MM.1S (cell line): ENCODE results near the gene CERS6.

Experiments used
- DNase-seq: peaks from one replicate; pipeline ENCODE4 v3.0.0-alpha.2; 2015
- H2AFZ ChIP-seq: fragments of 300-600 bp; sonication (generic); 2 replicates; pipeline ENCODE4 v1.6.0; 2016; ENCODE audit warnings: antibody characterized with exemption, low read length
- H3F3A ChIP-seq: fragments of 300-600 bp; sonication (generic); 2 replicates; pipeline ENCODE4 v1.6.1; 2016; ENCODE audit warnings: mild to moderate bottlenecking, antibody characterized with exemption, low read length, moderate library complexity, mixed read lengths; ENCODE audit not compliant: insufficient read depth
- H3K27ac ChIP-seq: fragments of 300-600 bp; sonication (generic); 2 replicates; pipeline ENCODE4 v1.5.1; 2016; ENCODE audit warnings: mild to moderate bottlenecking, low read length
- H3K27me3 ChIP-seq: fragments of 300-600 bp; sonication (generic); replicated peaks from 2 replicates; pipeline ENCODE4 v1.6.0; 2016; ENCODE audit warnings: low read length; ENCODE audit not compliant: insufficient read depth
- H3K36me3 ChIP-seq: fragments of 300-600 bp; sonication (generic); replicated peaks from 2 replicates; pipeline ENCODE4 v1.6.1; 2016; ENCODE audit warnings: mild to moderate bottlenecking, low read length, mixed read lengths; ENCODE audit not compliant: insufficient read depth
- H3K4me1 ChIP-seq: fragments of 300-600 bp; sonication (generic); 2 replicates; pipeline ENCODE4 v1.6.1; 2016; ENCODE audit warnings: low read length, mixed read lengths
- H3K4me2 ChIP-seq: fragments of 300-600 bp; sonication (generic); 2 replicates; pipeline ENCODE4 v1.6.0; 2016; ENCODE audit warnings: low read depth, low read length
- H3K4me3 ChIP-seq: fragments of 300-600 bp; sonication (generic); 2 replicates; pipeline ENCODE4 v1.5.1; 2016; ENCODE audit warnings: low read length, mixed read lengths
- H3K79me2 ChIP-seq: fragments of 300-600 bp; sonication (generic); 2 replicates; pipeline ENCODE4 v1.6.1; 2016; ENCODE audit warnings: mixed run types, low read length, mixed read lengths
- H3K9ac ChIP-seq: fragments of 300-600 bp; sonication (generic); 2 replicates; pipeline ENCODE4 v1.6.1; 2016; ENCODE audit warnings: low read length, mixed read lengths
- H3K9me2 ChIP-seq: fragments of 300-600 bp; sonication (generic); replicated peaks from 2 replicates; pipeline ENCODE4 v1.6.1; 2016; ENCODE audit warnings: mild to moderate bottlenecking, low read length, mixed read lengths; ENCODE audit not compliant: insufficient read depth
- H3K9me3 ChIP-seq: fragments of 300-600 bp; sonication (generic); replicated peaks from 2 replicates; pipeline ENCODE4 v1.6.1; 2016; ENCODE audit warnings: mild to moderate bottlenecking, low read length, mixed read lengths; ENCODE audit not compliant: insufficient read depth
- H4K20me1 ChIP-seq: fragments of 300-600 bp; sonication (generic); 2 replicates; pipeline ENCODE4 v1.6.1; 2016; ENCODE audit warnings: mild to moderate bottlenecking, low read length, moderate library complexity, mixed read lengths; ENCODE audit not compliant: insufficient read depth
- EZH2 ChIP-seq: fragments of 300-600 bp; sonication (generic); optimal IDR thresholded peaks from 2 replicates; pipeline ENCODE3; 2017; ENCODE audit warnings: low read depth, mild to moderate bottlenecking, antibody characterized with exemption, low read length, mixed read lengths
- EZH2phosphoT487 ChIP-seq: fragments of 300-600 bp; sonication (generic); IDR thresholded peaks from 2 replicates; pipeline ENCODE4 v1.6.1; 2018; ENCODE audit warnings: antibody characterized with exemption, low read length
- TF ChIP-seq, protein P1 (sequence below): fragments of 300-600 bp; sonication (generic); IDR thresholded peaks from 2 replicates; pipeline ENCODE4 v1.5.1; 2016; ENCODE audit warnings: antibody characterized with exemption, low read length, mixed read lengths

Gene CERS6

DNA sequence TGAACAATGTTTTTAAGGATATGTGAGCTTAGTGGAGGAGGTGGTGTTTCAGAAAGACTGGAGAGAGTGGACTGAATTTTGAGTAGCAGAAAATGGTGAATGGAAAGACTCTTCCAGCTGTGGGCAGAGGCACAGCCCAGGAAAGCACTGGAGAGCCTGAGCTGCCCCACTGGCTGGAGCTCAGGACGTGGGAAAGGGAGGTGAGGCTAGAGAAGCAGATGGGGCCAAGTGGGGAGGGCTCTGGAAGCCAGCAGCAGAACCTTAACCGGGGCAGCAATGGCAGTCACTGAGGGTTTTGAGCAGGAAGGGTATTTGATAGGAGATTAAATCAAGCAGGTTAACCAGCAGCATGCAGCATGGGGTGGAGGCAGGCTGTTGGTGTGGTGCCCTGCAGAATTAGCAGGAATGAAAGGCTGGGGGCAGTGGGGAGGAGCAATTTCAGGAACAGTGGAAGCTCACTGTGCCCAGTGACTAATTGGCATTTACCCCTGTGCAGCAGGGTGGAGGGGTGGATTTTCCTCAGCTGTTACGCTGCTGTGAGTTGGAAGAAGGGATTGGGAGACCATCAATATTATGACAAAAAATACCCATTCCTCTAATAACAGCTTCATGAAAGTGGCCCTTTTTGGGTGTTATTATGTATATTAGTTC lies 136.2 kb downstream of the CERS6 start:
- no peak overlapping the region for H3K27ac ChIP-seq
- no peaks in the 10 kb centered on the region for H3K36me3 ChIP-seq
- H3K79me2 ChIP-seq, result peaks cover 12% of the 10 kb centered on the region; the same call in 1 of the 2 replicates
- DNase-seq, result no peak
- no peaks in the 10 kb centered on the region for H3K9me2 ChIP-seq
- no peak overlapping the region for H3K4me2 ChIP-seq
- H3K4me1 ChIP-seq, result peaks cover 25% of the 10 kb centered on the region
- H3F3A ChIP-seq, result no peaks in the 10 kb centered on the region; the same call in 1 of the 2 replicates
- H4K20me1 ChIP-seq, result no peaks in the 10 kb centered on the region
- no peak overlapping the region for H2AFZ ChIP-seq
- H3K4me3 ChIP-seq, result no peak overlapping the region
- TF ChIP-seq, protein P1, sequence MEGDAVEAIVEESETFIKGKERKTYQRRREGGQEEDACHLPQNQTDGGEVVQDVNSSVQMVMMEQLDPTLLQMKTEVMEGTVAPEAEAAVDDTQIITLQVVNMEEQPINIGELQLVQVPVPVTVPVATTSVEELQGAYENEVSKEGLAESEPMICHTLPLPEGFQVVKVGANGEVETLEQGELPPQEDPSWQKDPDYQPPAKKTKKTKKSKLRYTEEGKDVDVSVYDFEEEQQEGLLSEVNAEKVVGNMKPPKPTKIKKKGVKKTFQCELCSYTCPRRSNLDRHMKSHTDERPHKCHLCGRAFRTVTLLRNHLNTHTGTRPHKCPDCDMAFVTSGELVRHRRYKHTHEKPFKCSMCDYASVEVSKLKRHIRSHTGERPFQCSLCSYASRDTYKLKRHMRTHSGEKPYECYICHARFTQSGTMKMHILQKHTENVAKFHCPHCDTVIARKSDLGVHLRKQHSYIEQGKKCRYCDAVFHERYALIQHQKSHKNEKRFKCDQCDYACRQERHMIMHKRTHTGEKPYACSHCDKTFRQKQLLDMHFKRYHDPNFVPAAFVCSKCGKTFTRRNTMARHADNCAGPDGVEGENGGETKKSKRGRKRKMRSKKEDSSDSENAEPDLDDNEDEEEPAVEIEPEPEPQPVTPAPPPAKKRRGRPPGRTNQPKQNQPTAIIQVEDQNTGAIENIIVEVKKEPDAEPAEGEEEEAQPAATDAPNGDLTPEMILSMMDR, result no peak
- TF ChIP-seq EZH2 (no peak), EZH2phosphoT487 (no peak)
- H3K9ac ChIP-seq, result no peak overlapping the region
- H3K27me3 ChIP-seq, result no peaks in the 10 kb centered on the region
- no peaks in the 10 kb centered on the region for H3K9me3 ChIP-seq

DNA sequence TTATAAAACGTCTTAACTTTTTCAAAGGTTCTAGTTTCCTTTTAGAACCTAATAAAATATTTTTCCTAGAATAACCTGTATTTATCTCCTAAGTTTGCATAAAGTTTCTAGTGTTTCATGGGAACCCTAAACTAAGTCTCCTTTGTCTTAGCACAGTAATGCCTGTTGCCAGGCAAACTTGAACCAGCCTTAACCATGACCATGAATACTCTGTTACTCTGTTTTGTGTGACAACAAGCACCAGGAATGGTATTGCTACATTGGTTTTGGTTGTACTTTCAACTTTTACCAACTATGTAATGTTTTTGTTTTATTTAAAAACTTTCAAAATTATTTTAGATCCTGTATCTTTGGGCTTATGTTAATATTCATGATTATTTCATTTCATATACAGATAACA lies 137.6 kb downstream of the CERS6 start:
- Histone ChIP-seq H3K9me3 (no peaks in the 10 kb centered on the region), H3K27me3 (no peaks in the 10 kb centered on the region), H2AFZ (no peak overlapping the region), H4K20me1 (no peaks in the 10 kb centered on the region), H3K4me1 (peaks cover 25% of the 10 kb centered on the region), H3K4me2 (no peak overlapping the region), H3K9me2 (no peaks in the 10 kb centered on the region), H3K79me2 (peaks cover 12% of the 10 kb centered on the region; the same call in 1 of the 2 replicates), H3K9ac (no peak overlapping the region), H3K4me3 (no peak overlapping the region), H3K27ac (no peak overlapping the region), H3F3A (no peaks in the 10 kb centered on the region; the same call in 1 of the 2 replicates), H3K36me3 (no peaks in the 10 kb centered on the region)
- peak; percentile 17 for DNase-seq
- TF ChIP-seq EZH2, result no peak
- TF ChIP-seq, protein P1, result no peak
- no peak for TF ChIP-seq EZH2phosphoT487

DNA sequence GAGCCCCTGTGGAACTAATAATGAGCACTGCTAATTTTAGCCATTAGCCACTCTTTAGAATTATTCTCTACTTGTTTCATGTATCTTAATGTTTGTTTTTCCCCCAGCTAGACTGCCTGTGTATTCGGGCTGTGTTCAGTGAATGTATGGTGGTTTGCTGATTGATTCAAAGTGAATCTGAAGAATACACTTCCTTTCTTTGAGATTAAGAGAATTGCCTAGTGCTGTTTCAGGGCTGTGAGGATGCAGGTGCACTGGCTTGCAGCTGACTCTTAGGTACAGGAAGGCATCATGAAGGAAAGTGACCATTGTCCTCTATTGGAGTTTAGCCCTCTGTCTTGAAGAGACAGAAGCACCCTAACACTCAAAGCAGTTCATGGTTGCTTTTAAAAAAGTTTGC lies 138.7 kb downstream of the CERS6 start:
- Histone ChIP-seq H3K27me3 (no peaks in the 10 kb centered on the region), H3K9me3 (no peaks in the 10 kb centered on the region), H3K9ac (no peak overlapping the region), H3K36me3 (no peaks in the 10 kb centered on the region), H3K79me2 (peaks cover 12% of the 10 kb centered on the region; the same call in 1 of the 2 replicates), H3K4me2 (no peak overlapping the region), H4K20me1 (no peaks in the 10 kb centered on the region), H3K4me1 (peaks cover 25% of the 10 kb centered on the region), H2AFZ (no peak overlapping the region), H3K27ac (peak overlapping the region; percentile 37; the same call in 1 of the 2 replicates), H3F3A (no peaks in the 10 kb centered on the region; the same call in 1 of the 2 replicates), H3K9me2 (no peaks in the 10 kb centered on the region), H3K4me3 (no peak overlapping the region)
- peak; percentile 67 for DNase-seq
- TF ChIP-seq EZH2 (no peak), EZH2phosphoT487 (no peak)
- TF ChIP-seq, protein P1, result no peak
